Measurements from ENCODE around the gene TIAM1. TPM values are rescaled to one million over a fixed set of nuclear protein-coding genes. Genes with fewer than 3 reads are reported as not detected.

TIAM1 gene
- total RNA-seq, 2 experiments from 2014 or later, result 15.0 to 25.1 TPM

GRCh38 chr21:31156662-31157061 is 187.4 kb downstream of the TIAM1 start:
- Histone ChIP-seq H3K4me3 (ENCODE audit: low read depth, low read length, poor library complexity, severe bottlenecking) (no peak overlapping the region), H3K9me3 (ENCODE audit: low read length) (0 out of 2 replicates have a peak, but pooled peaks cover 6% of the 10 kb centered on the region), H3K27ac (ENCODE audit: low read depth, low read length, poor library complexity, severe bottlenecking) (no peak overlapping the region), H3K4me2 (ENCODE audit: low read length) (no peak overlapping the region), H3K4me1 (ENCODE audit: insufficient read depth, low read length, poor library complexity, severe bottlenecking) (no peaks in the 10 kb centered on the region), H2AFZ (ENCODE audit: low read length) (no peak overlapping the region), H3K36me3 (ENCODE audit: insufficient read depth, low read length) (no peaks in the 10 kb centered on the region), H4K20me1 (ENCODE audit: insufficient read depth, low read length) (no peaks in the 10 kb centered on the region), H3K79me2 (ENCODE audit: insufficient read depth, low read depth, low read length) (no peaks in the 10 kb centered on the region), H3K9me2 (ENCODE audit: insufficient read depth, low read length) (no peaks in the 10 kb centered on the region)
- intact Hi-C loops (cut with micrococcal nuclease; ENCODE audit: unreplicated experiment), result no loop called here
- POLR2A ChIA-PET, result interaction anchor here (0.6 to 1.0 kb wide), 3 partner anchors 12 to 953 kb away, joined by 3 to 4 read pairs (median 3); no protein-coding TSS in a partner anchor
- TF ChIP-seq CTCF (conservative IDR thresholded peaks at IDR 0.05; ENCODE audit: low read length) (no peak), EZH2phosphoT487 (IDR thresholded peaks at IDR 0.05; ENCODE audit: borderline replicate concordance, low read depth, low read length) (no peak)
- no peak for DNase-seq (ENCODE audit: low spot score)
- no TSS peak for BruUV-seq (replicated peaks)
- CTCF ChIA-PET (ENCODE audit: unreplicated experiment), result no interaction called here

GRCh38 chr21:31156169-31156568 is 187.9 kb downstream of the TIAM1 start:
- H3K4me1 ChIP-seq (ENCODE audit: insufficient read depth, low read length, poor library complexity, severe bottlenecking), result no peaks in the 10 kb centered on the region
- CTCF ChIA-PET (ENCODE audit: unreplicated experiment), result no interaction called here

More at GRCh38 chr21:31156169-31156568, 187.9 kb downstream of the TIAM1 start:
- no peak for DNase-seq (ENCODE audit: low spot score)
- no peak overlapping the region for H2AFZ ChIP-seq (ENCODE audit: low read length)
- POLR2A ChIA-PET, result interaction anchor here (0.6 to 1.4 kb wide), 4 partner anchors 12 to 953 kb away, joined by 3 to 4 read pairs (median 3); no protein-coding TSS in a partner anchor
- intact Hi-C loops (cut with micrococcal nuclease; ENCODE audit: unreplicated experiment), result no loop called here
- H4K20me1 ChIP-seq (ENCODE audit: insufficient read depth, low read length), result no peaks in the 10 kb centered on the region
- no peaks in the 10 kb centered on the region for H3K79me2 ChIP-seq (ENCODE audit: insufficient read depth, low read depth, low read length)
- no TSS peak for BruUV-seq (replicated peaks)
- H3K9me3 ChIP-seq (ENCODE audit: low read length), result 0 out of 2 replicates have a peak, but pooled peaks cover 6% of the 10 kb centered on the region
- H3K9me2 ChIP-seq (ENCODE audit: insufficient read depth, low read length), result no peaks in the 10 kb centered on the region
- H3K36me3 ChIP-seq (ENCODE audit: insufficient read depth, low read length), result no peaks in the 10 kb centered on the region
- H3K4me2 ChIP-seq (ENCODE audit: low read length), result no peak overlapping the region
- TF ChIP-seq EZH2phosphoT487 (IDR thresholded peaks at IDR 0.05; ENCODE audit: borderline replicate concordance, low read depth, low read length) (no peak), CTCF (conservative IDR thresholded peaks at IDR 0.05; ENCODE audit: low read length) (no peak)
- no peak overlapping the region for H3K4me3 ChIP-seq (ENCODE audit: low read depth, low read length, poor library complexity, severe bottlenecking)
- H3K27ac ChIP-seq (ENCODE audit: low read depth, low read length, poor library complexity, severe bottlenecking), result no peak overlapping the region
